Activated CD8-positive, alpha-beta memory T cell treated with anti-CD3 and anti-CD28 coated beads, Interleukin-2, amount 50 U/mL, for 24 hours (primary cell): ENCODE data around the gene FAM53B.
"Not testable (repeated sequence)": the region's sequence is repeated elsewhere in the genome, so short reads cannot be mapped to it uniquely, and the experiment has no call there.

Source experiments
- DNase-seq: peaks from one replicate; pipeline ENCODE4 v3.0.0-alpha.2; 2020; ENCODE audit errors: extremely low read depth

FAM53B gene

DNA sequence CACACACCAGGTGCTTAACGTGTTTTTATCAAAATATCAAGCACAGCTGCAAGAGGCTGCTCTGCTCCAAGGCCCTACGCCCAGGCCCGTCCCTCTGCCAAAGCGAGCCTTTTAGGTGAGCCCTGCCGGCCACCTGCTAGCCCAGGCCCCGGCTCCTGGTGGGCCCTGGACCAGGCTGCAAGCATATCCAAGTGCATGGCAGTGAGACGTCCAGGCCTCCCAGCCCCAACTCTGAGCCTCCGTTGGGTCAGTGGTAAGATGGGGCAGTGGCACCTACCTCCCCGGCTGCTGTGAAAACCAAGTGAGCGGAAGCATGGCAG is 146.4 kb downstream of the FAM53B start:
- DNase-seq = no peak

DNA sequence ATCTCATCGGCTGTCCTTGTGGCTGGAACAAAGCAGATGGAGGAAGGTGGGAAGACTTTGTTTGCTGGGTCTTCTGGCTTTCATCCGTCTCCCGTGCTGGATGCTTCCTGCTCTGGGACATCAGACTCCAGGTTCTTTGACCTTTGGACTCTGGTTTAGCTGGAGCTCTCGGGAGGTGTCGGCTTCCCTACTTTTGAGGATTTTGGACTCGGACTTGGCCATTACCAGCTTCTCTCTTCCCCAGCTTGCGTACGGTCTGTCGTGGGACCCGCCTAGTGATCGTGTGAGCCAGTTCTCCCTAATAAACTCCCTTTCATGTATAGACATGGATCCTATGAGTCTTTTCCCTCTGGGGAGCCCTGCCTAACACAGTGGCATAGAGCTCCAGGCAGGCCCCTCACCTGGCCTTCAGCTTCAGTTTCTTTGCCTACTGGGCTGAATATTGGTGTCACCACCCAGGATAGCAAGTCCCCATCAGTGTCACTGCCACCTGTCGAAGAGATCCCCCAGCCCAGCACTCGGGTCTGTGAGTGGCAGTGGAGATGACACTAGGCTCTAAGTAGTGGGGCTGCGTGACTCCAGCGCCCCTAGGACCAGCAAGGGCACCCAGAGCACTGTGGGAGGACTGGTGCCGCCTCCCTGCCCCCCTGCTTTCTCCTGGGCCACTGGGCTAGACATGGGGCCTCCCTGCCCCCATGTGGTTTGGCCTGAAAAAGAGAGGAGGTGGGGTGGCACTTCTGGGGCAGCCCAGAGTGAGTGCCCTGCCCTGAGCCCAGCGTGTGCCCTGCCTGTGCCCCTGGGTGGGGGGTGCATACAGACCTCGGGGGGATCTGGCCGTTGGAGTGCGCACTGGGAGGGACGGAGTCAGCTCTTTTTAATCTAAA is 147.0 kb downstream of the FAM53B start:
- DNase-seq = no peak

DNA sequence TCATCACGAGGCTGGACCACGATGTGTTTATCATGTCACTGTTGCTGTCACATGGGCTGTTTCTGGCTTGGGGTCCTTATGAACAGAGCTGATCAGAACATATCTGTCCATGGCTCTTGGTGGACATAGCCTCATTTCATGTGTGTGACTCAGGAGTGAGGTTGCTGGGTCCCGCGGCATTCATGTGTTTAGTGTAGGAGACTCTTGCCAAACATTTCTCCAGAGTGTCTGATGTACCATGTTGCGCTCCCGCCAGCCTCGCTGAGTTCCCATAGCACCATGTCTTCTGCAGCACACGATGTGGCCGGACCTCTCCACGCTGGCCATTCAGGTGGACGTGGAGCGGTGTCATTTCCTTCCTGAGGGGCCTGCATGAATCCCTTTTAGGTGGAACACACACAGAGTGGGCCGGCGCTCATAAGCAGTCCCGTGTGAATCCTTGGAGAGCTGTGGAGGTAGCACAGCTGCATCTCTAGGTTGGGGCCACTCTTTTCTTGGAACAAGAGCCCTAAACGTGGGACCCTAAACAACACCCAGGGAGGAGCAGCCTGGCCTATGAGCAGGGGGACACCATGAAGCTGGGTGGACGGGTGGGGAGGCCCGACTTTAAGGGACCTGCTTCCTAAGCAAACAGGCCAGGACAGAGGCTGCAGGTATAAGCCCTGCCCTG is 147.9 kb downstream of the FAM53B start:
- no peak for DNase-seq

DNA sequence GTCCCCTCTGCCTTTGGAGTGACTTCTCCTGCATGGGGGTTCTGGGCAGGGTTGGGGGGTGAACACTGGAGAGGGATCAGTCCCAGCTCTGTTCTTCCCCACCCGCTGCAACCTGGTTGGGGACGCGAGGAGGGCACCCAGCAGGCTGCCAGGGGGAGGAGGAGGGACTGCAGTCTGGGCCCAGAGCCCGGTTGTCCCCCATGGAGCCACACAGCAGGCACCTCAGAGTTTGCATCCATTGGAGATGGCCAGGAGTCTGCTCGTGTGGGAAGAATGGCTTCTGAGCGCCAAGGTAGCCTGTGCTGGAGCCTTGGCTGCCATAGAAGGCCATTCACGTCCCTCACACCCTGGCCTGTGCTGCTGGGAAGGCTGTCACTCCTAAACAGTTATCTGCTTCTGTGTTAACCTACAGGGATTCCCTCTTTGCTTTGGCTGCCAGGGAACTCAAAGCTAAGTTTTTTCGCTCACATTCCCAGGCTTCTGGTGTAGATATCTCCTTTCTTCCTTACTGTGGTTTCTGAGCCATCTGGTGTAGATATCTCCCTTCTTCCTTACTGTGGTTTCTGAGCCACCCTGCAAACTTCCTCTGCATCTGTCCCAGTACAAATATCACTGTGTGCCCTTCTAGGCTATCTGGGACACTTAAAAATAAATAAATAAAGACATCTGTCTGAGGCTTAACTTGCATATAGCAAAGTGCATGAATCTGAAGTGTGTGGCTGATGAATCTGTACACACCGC is 148.9 kb downstream of the FAM53B start:
- no peak for DNase-seq

DNA sequence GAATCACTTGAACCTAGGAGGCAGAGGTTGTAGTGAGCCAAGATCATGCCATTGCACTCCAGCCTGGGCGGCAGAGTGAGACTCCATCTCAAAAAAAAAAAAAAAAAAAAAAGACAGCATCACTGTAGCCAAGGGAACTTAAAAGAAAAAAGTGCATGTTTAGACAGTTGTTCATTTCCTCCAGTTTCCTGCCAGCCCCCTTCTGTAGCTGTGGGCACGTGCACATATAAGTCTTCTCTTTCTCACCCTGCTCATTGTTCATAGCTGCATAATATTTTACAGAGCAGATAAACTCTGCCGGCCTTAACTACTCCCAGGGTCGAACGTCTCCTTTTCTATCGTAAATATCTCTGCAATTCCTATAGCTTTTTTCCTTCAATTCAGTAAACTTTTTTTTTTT is 149.9 kb downstream of the FAM53B start:
- no peak for DNase-seq

DNA sequence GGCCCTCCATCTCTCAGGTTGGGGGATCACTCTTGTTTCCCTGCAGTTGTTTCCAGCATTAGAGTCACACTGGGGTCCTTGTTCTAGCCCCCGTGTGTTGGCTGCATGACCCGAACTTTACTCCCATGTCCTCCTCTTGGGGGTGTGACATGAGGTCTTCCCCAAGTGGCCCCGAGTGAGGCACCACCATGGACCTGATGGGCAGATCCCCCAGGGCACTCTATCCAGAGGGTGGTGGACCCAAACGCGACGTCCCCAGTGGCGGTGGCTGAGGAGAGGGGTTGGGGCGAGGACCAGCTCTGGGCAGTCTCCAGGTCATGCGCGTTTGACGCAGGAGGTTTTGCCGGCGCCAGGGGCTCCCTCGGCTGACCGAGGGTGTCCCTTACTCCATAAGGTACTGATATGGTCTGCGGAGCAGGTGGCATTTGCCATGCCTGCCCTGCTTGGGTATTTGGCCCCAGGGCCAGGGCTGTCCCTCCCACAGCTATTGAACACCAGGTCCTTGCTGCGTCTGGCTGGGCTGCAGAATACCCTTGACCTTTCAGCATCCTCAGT is 150.7 kb downstream of the FAM53B start:
- DNase-seq = no peak

DNA sequence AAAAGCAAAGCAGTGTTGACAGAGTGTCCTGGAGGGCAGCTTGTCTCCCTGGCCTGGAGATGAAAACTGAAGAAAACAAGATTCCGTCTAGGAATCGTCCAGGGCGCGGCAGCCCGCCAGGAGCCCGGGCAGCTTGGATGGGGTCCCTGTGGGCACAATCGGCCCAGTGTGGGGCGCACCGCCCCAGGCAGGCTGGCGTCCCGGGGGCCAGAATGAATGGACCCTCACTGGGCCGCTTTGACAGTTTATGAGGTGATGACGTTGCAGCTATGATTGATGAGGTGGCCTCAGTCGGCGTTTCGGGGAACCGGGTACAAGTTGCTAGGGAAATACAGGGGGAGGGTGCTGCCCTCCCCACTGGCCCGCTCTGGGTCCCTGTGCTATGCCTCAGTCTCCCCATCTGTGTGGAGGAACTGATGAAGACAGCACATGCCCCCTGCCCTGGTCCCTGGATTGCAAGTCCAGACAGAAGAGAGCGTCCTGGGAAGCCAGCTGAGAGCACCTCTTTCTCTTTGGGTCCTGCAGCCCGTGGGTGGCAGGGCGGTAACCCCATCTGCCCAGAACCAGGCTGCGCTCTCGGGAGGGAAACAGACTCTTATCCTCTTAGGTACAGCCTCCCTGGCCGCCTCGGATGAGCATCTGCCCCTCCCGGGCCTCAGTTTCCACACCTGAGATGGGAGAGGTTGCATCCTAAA is 151.3 kb downstream of the FAM53B start:
- DNase-seq = no peak

- no peak for DNase-seq
These were observed 152.1 kb downstream of the FAM53B start for GRCh38 chr10:124592101-124592500.

DNA sequence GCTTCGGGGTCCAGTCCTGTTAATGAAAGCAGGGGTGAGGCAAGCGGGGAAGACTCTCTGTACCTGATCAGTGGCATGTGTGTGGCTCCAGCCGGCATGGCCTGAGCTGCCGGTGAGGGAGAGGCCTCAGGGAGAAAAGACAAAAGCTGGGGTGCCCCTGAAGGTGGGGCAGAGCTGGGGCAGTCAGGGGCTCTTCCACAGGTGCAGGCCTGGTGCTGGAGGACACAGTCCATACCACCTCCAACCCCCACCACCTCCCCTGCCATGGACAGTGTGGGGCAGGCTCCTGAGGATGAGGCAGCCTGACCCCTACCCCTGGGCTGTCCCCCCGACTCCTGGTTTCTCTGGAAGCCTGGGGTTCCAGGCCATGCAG is 153.1 kb downstream of the FAM53B start:
- no peak for DNase-seq

GRCh38 chr10:124590216-124591122 is 153.7 kb downstream of the FAM53B start:
- DNase-seq = no peak

DNA sequence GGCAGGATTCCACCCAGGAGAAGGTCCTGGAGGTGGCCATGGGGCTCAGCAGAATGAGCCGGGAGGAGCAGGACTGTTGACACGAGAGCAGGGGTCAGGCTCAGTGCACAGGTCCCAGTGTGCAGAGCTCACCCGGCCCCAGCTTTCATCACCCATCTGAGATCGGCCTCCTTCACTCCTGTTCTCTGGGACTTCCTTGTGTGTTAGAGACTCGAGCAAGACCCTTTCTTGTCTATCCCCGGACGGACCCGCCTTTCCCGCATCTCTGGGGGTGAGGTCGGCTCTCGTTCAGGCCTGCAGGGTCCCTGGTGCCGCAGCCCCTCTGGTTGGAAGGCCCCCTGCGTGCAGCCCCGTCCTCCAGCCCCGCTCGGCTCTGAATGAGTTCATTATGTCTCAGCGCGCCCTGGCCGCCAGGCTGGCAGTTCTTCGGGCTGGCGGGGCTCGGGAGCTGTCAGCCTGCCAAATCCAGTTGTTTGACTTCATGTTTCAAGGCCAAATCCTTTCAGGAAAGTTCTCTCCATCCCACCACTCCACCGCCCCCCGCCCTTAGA is 154.6 kb downstream of the FAM53B start:
- no peak for DNase-seq

DNA sequence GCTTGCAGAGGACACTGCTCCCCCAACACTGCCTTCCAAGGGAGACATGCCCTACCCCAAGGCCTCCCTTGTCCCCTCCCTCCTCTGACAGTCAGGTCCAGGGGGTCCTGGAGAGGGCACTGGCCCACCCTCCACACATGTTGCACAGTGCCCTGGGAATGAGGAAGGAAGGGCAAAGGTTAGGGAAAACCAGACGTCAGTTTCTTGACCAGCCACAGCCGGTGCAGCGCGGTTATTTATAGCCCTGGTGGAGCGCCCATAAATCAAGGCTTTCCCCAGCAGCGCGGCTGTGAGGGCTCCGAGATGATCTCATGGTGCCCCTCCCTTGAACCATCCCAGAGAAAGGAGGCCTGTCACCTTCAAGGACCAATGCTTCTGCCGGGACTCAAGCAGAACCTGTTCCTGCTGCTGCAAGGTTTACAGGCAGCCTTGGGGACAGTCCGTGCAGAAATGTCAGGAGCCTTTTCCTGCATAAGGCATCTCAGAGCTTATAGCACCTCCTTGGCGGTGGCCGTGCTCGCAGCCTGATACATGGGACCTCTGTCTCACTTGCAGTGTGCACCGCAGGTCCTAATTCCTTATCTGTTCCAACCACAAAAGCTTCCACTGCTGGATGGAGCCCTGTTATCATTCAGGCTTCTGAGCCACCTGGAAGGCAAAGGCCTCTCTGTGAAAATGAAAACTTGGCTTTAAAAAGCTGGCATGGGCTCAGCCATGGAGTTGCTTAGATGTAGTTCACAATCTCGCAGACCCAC is 155.3 kb downstream of the FAM53B start:
- DNase-seq = no peak

GRCh38 chr10:124588341-124588735 is 155.8 kb downstream of the FAM53B start:
- DNase-seq = not testable (repeated sequence)

DNA sequence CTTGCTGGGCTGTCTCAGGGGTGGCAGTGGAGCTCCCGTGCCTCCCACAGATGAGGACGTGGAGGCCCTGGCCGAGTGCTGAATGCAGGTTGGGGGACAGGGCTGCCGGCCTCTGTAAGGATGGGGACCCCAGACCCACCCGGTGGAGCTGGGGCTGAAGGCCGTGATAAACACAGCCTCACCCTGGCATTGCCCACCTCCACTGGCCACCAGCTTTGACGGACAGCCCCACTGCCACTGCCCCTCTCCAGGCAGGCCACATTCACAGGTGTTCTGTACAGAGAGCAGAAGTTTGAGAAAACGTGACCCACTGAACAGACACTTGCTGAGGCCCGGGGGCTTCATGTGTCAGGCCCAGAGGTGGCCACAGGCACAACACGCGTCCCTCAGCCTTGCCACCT is 156.4 kb downstream of the FAM53B start:
- no peak for DNase-seq

DNA sequence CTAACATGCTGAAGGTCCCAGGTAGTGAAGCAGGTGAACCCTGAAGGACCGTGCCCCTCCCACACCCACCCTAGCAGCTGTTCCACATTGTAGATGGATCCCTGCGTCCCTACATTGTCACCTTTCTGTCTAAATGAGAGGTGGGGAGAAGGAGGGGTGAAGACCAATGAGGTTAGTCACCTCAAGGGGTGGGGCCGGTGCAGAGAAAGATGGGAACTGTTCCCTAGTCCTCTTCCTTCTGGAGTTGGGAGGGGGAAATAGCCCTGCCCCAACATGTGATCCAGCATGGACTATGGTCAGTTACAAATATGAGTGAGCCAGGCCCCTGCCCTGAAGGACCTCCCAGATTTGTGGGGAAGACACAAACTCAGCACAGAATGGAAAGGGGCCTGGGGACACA is 158.0 kb downstream of the FAM53B start:
- no peak for DNase-seq

GRCh38 chr10:124579011-124579399 is 165.2 kb downstream of the FAM53B start:
- no peak for DNase-seq

DNA sequence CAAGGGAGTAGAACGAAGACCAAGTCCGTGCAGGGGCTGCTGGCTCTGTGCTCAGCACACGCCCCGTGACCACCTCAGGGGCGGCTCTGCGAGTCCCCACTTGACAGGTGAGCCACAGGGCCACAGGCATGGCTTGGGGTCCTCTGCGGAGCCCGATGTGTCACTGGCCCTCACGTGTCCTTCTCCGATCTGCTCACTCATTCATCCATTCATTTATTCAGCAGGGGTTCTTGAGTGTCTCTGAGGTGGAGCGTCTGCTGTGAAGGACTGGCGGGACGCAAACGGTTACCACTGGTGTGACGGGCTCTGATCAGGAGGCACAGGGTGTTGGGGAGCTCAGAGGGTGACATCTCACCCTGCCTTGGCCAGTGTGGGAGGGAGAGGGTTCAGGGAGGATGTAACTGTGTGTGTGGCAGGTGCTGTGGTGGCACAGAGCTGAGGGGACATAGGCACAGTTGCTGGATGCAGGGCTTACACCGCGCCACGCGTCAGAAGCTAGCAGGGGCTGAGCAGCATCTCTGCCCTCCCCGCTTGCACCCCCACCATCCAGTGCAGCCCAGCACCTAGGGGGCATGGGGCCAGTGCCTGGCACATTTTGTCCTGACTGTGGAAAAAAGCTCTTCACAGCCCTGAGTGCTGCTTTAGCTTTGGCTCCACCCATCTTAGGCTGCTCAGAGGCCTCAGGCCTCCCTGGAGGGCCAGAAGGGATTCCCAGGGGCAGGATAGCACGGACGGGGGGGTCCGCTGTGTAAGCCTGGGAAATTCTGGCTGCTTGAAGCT is 165.8 kb downstream of the FAM53B start:
- DNase-seq = no peak

GRCh38 chr10:124577651-124578050 is 166.5 kb downstream of the FAM53B start:
- DNase-seq = no peak
